HT-29 (cell line): ENCODE measurements around the gene PACS1. TPM values are rescaled to one million over a fixed set of nuclear protein-coding genes. Genes with fewer than 3 reads are reported as not detected.
"Not testable (repeated sequence)": the region's sequence is repeated elsewhere in the genome, so short reads cannot be mapped to it uniquely, and the experiment has no call there.

Source experiments
- DNase-seq: peaks from one replicate; pipeline ENCODE4 v3.0.0-alpha.2; 2015; ENCODE audit warnings: low spot score
- total RNA-seq: library from RNA; depleted of rRNA; stranded (reverse); fragments of >200 nt; shearing (Covaris generic); gene quantifications from 2 replicates; pipeline ENCODE4 v1.2.3, GENCODE V29; 2014

The PACS1 gene
- total RNA-seq, 1 experiment from 2014 or later = 23.1 TPM

DNA sequence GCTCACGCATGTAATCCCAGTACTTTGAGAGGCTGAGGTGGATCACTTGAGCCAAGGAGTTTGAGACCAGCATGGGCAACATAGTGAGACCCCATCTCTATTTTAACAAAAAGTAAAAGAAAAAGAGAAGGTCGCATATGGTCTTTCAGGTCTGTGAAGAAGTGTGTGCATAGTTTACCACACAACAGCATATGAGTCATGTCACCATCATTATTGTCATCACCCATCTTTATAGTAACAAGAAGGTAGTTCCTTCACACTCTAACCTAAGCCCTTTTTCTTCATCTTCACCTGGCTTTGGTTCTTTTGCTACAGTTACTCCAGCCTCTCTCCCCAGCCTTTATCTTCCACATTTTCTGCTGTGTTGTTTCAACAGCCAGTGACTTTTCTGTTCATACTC lies 39.2 kb downstream of the PACS1 start:
- DNase-seq = no peak

DNA sequence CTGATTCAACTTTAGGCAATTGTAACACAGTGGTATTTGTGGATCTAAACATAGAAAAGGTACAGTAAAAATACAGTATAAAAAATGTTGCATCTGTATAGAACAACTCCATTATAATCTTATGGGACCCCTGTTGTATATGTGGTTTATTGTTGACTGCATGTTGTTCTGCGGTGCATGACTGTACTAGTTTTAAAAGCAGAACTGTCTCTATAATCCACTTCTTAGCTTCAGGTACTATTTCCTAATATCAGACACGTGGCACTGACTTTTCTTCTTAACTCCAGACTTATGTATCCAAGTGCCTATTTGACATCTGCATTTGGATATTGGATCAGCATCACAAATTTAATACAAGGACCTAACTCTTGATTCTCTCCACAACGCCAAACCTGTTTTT lies 41.1 kb downstream of the PACS1 start:
- DNase-seq = no peak

DNA sequence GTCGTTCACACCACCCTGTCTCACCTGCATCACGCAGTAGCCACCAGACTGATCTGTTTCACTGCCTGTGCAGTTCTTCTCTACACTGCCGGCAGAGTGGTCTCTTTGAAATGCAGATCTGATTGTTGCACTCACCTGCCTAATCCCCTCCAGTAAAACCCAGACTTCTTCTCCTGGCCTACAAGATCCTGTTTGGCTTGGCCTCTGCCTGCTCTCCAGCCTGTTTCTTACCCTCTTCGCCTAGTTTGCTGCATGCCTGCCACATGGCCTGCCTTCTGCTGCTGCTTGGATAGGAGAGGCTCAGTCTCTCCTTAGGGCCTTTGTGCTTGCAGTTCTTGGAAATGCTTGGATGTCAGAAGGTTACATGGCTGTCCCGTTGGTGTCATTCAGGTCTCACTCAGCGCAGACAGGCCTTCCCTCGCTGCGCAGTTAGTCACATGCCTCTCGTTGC lies 42.0 kb downstream of the PACS1 start:
- DNase-seq = no peak

- peak; percentile 80 for DNase-seq
These were observed 42.8 kb downstream of the PACS1 start for GRCh38 chr11:66112601-66113499.

GRCh38 chr11:66114957-66115356 lies 44.9 kb downstream of the PACS1 start:
- DNase-seq = not testable (repeated sequence)

- no peak for DNase-seq
These were observed 45.7 kb downstream of the PACS1 start for GRCh38 chr11:66115638-66116301.

GRCh38 chr11:66116576-66117361 lies 46.7 kb downstream of the PACS1 start:
- no peak for DNase-seq

GRCh38 chr11:66118847-66119246 lies 48.8 kb downstream of the PACS1 start:
- no peak for DNase-seq

- peak; percentile 57 for DNase-seq
These were observed 49.5 kb downstream of the PACS1 start for GRCh38 chr11:66119348-66120133.

DNA sequence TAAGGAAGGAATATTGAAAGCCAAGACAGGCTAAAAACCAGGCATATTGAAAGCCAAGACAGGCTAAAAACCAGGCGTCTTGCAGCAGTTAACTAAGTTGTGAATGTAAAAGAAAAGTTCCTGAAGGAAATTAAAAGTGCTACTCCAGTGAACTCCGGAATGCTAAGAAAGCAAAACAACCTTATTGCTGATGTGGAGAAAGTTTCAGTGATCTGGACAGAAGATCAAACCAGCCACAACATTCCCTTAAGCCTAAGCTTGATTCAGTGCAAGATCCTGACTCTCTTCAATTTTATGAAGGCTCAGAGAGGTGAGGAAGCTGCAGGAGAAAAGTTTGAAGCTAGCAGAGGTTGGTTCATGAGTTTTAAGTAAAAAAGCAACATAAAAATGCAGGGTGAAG lies 51.4 kb downstream of the PACS1 start:
- DNase-seq = no peak

DNA sequence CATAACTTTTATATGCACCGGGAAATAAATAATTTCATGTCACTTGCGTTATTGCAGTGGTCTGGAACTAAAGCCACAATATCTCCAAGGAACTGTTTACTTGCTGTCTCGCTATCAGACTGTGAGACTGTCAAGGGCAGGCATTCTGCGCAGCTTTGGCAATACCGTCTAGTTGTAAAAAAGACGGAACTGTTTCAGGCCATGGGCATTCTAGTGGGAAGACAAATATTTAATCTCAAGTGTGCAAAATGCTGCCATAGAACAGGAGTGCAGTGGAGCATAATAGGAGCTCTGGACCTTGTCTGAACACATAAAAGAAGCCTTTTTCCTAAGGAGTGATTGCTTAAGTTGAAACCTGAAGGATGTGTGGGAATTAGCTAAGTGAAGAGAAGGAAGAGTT lies 53.8 kb downstream of the PACS1 start:
- no peak for DNase-seq

- DNase-seq = no peak
These were observed 54.5 kb downstream of the PACS1 start for GRCh38 chr11:66124564-66124963.

DNA sequence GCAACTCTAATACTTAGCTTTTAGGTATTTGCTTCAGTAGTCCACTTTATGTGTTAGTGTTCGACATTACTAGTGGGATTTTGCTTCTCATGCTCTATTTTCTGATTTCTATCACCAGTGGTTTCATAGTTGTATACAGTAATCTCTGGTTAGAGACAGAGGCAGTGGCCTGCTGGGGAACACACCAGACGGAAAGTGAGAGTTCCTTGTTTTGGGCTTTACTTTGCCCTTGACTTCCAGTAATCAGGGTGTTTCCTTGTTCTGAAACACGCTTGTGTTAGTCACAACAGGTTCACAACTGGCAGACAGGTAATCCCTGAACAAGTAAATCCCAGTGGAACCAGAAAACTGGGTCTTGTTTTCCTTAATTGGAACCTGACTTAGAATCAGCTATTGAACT lies 56.0 kb downstream of the PACS1 start:
- DNase-seq = no peak

- DNase-seq = peak; percentile 31
These were observed 56.9 kb downstream of the PACS1 start for GRCh38 chr11:66126808-66127555.

DNA sequence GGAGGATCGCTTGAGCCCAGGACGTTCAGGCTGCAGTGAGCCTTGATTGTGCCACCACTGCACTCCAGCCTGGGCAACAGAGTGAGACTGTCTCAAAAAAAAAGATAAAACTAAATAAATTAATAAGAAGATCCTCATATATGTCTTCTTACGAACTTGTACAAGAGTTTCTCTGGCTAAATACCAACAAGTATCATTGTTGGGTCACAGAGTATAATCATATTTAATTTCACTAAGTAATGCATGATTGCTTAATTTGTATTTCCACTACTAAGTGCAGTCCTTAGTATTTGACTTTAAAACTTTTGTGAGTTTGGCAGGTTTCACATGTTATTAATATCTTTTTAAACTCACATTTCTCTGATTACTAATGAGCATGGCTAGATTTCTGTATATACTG lies 60.9 kb downstream of the PACS1 start:
- DNase-seq = no peak

DNA sequence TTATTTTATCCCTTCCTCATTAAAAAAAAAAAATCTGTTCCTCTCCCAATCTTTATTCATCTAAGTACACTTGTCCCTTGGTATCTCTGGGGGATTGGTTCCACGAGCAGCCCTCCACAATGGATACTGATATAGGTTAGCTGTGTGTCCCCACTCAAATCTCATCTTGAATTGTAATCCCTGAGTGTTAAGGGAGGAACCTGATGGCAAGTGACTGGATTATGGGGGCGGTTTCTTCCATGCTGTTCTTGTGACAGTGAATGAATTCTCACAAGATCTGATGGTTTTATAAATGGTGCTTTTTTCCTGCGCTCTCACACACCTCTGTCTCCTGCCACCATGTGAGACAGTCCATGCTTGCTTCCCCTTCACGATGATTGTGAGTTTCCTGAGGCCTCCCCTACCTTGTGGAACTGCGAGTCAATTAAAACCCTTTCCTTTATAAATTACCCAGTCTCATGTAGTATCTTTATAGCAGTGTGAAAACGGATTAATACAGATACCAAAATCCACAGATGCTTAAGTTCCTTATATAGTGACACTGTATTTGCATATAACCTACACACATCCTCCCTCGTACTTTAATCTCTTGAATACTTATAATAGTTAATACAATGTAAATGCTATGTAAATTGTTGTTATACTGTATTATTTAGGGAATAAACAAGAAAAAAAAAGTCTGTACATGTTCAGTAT lies 62.0 kb downstream of the PACS1 start:
- DNase-seq = no peak

DNA sequence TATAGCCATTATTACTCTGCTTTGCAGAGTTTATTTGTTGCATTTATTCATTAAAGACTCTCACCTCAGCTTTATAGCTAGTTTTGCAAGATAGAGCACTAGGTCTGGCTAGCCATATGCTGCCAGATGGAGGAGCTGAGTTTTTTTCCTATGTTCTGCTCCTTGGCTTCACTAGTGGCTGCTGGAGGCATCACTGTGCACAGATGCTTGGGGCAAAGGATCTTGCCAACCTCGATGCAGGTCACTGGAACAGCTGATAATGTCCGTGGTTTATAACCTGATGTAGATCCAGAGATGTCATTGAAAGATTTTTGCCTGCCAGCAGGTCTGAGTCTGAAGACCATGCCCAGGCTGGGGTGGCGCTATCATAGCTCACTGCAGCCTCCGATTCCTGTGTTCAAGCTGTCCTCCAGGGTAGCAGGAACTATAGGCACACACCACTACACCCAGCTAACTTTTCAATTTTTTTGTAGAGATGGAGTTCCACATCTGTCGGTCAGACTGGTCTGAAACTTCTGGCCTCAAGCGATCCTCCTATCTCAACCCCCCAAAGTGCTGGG lies 63.2 kb downstream of the PACS1 start:
- no peak for DNase-seq

DNA sequence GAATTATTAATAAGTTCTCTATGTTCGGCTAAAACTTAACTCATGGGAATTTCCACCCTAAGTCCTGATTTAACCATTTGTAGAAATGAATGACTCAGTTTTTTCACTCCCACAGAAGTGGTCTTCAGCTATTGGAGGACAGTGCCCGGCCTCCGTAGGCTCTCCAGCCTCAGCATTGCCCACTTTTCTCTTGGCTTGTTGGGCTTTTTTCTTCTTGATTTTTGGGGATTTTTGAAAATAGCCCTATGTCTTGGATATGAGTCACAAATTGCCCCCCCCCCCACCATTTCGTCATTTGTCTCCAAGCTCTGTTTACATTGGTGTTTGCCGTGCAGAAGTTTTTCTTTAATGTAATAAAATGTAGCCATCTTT lies 66.7 kb downstream of the PACS1 start:
- no peak for DNase-seq

GRCh38 chr11:66139817-66140404 lies 69.8 kb downstream of the PACS1 start:
- no peak for DNase-seq
